ENCODE results near the gene RAB14. TPM values are rescaled to one million over a fixed set of nuclear protein-coding genes. Genes with fewer than 3 reads are reported as not detected.
A peak's percentile ranks its signal among the peaks of the same experiment; 100 is the strongest.
"Not testable (repeated sequence)": the region's sequence is repeated elsewhere in the genome, so short reads cannot be mapped to it uniquely, and the experiment has no call there.

RAB14 gene
- total RNA-seq, 3 donors from 2014 or later: 70.1 to 87.2 (median 76.2) TPM

DNA sequence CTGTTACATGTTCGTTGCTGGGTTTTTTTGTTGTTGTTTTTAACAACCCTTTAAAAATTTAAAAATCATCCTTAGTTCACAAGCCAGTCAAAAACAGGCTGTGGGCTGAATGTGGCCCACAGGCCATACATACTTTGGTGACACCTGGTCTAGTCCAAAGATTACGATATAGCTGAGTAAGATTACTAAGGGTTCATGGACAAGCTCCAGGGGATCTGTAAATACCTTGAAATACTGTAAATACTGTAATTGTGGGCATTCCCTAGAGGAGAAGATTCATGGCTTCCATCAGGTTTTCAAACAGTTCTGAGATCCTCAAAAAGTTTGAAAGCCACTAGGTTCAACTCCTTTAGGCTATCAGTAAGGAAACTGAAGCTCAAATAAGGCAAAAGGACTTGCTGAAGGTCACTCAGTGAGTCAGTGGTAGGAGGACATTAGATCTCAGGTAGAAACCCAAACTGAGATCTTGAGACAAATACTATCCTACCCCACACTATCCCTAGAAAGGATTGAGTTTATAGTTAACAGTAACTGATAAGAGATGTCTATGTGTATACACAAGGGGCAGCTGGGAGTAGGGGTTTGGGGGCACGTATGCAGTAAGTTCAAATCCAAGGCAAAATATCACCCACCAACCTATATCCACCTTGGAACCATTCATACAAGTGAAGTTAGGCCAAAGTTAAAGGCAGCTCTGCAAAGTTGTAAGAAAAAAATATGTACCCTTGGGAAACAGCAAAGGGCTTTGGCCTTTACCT lies 17.8 kb downstream of the RAB14 start:
- TF ChIP-seq, protein P1, sequence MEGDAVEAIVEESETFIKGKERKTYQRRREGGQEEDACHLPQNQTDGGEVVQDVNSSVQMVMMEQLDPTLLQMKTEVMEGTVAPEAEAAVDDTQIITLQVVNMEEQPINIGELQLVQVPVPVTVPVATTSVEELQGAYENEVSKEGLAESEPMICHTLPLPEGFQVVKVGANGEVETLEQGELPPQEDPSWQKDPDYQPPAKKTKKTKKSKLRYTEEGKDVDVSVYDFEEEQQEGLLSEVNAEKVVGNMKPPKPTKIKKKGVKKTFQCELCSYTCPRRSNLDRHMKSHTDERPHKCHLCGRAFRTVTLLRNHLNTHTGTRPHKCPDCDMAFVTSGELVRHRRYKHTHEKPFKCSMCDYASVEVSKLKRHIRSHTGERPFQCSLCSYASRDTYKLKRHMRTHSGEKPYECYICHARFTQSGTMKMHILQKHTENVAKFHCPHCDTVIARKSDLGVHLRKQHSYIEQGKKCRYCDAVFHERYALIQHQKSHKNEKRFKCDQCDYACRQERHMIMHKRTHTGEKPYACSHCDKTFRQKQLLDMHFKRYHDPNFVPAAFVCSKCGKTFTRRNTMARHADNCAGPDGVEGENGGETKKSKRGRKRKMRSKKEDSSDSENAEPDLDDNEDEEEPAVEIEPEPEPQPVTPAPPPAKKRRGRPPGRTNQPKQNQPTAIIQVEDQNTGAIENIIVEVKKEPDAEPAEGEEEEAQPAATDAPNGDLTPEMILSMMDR (IDR thresholded peaks at IDR 0.05): no peak
- Histone ChIP-seq H3K36me3 (ENCODE audit: low read depth) (no peaks in the 10 kb centered on the region), H3K4me3 (no peak overlapping the region), H3K9me3 (no peaks in the 10 kb centered on the region), H3K4me1 (ENCODE audit: low read depth) (peaks cover 4% of the 10 kb centered on the region)
- no peak for ATAC-seq
- intact Hi-C loops (cut with DNase I, micrococcal nuclease): no loop called here
- no peak for DNase-seq

DNA sequence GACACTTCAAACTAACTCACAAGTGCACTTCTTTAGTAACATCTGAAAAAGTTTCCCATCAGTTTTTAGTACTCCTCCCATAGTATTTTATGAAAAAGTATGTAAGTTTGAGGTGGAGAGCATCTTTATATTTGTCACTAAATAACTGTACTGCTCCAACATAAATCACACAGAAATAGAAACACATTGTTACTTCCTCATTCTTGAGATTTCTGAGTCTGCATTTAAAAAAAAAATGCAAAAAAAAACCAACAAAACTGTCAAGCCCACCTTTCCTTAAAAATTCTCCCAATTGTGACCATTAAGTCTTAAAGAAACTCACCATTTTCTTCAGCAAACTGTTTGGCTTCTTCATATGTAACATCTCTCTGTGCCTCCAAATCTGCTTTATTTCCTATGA lies 18.7 kb downstream of the RAB14 start:
- Histone ChIP-seq H3K4me1 (ENCODE audit: low read depth) (peaks cover 4% of the 10 kb centered on the region), H3K36me3 (ENCODE audit: low read depth) (no peaks in the 10 kb centered on the region)
- intact Hi-C loops (cut with DNase I, micrococcal nuclease): no loop called here

DNA sequence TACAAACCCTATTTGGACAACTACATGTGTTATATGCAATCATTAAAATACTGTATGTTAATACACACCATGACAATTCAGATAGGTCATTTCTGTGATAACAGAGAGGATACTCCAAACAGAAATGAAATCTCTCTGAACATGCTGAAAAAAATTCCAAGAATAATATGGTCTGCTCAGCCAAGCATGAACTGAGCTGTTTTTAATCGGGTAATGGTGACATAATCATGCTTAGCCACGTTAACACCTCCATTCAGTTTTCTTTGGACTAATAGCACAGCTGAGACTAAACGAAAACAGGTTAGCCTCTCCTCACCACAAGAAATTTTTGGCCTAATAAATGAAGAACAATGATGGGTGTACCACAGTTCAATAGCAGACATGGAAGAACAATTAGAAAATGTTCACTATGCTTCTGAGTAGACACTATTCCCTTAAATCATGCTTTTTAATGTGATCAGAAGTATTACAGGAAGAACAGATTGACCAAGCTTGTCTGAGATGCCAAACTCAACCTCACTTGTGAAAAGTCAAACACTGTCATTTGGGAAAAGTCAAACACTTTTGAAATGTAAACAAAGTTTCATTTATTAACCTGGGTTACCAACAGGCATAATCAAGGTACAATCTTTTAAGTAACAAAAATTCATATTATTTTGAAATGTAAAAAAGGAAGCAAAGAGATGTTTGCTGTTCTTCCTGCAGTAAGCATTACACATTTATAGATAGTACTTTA lies 19.4 kb downstream of the RAB14 start:
- DNase-seq (no peak), ATAC-seq (no peak)
- intact Hi-C loops (cut with DNase I, micrococcal nuclease): no loop called here
- Histone ChIP-seq H3K36me3 (ENCODE audit: low read depth) (no peaks in the 10 kb centered on the region), H3K4me3 (no peak overlapping the region), H3K9me3 (no peaks in the 10 kb centered on the region), H3K4me1 (ENCODE audit: low read depth) (no peaks in the 10 kb centered on the region)
- TF ChIP-seq, protein P1 (IDR thresholded peaks at IDR 0.05): no peak

More for the DNA sequence above, 18.7 kb downstream of the RAB14 start:
- H3K4me3 ChIP-seq: no peak overlapping the region
- TF ChIP-seq, protein P1 (IDR thresholded peaks at IDR 0.05): no peak
- H3K9me3 ChIP-seq: no peaks in the 10 kb centered on the region
- DNase-seq (no peak), ATAC-seq (no peak)

DNA sequence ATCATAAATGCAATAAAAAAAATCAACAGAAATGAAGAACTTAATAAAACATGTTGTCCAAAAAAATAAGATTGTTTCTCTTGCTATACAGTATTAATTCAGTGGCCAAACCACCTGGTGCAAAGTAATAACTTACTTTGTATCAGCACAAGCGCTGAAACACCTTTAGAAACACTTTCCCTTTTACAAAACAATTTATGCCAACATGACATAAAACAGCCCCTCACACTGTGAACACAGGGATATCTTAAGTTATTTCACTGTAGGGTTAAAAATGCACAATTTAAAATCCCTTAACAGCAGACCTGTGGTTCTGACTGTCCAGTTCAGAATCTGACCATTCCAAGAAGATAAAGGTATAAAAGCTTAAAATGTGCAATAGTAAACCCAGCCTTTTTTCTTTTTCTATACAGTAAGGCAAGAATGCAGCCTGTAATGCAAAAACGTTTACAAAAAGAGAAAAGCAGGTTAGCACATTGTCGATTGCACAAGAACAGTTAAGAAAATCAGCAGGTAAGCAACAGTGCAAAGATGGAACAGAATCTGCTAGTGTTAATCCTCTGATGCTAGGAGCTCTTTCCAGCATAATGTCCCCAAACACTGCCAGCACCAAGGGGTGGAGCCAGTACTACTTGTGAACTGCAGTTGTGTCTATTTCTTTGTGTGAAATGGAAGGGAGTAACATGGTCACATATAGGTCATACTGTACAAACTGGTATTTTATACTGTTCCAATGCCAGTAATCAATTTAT lies 21.6 kb downstream of the RAB14 start:
- no peak overlapping the region for H3K4me3 ChIP-seq
- H3K36me3 ChIP-seq (ENCODE audit: low read depth): no peaks in the 10 kb centered on the region
- TF ChIP-seq, protein P1 (IDR thresholded peaks at IDR 0.05): no peak
- H3K4me1 ChIP-seq (ENCODE audit: low read depth): no peaks in the 10 kb centered on the region
- intact Hi-C loops (cut with DNase I, micrococcal nuclease): no loop called here
- ATAC-seq: no peak
- DNase-seq: no peak
- H3K9me3 ChIP-seq: no peaks in the 10 kb centered on the region

DNA sequence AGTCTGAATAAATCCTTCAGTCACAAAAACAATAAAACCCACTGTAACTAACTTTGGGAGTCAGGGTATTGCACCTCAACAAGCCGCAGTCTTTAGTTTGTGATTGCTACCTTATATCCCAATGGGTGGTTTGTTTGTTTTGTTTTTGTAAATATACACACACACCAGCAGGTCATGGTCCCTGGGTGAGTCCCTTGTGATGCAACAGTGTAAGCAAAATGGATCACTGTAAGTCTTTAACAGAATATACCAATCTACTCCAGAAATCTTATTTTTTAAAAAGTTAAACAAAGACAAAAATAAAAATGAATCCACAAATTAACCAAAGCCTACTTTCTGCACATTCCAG lies 22.3 kb downstream of the RAB14 start:
- intact Hi-C loops (cut with DNase I, micrococcal nuclease); H3K4me3 ChIP-seq; H3K4me1 ChIP-seq (ENCODE audit: low read depth); H3K36me3 ChIP-seq (ENCODE audit: low read depth); H3K9me3 ChIP-seq; DNase-seq: not testable (repeated sequence)
- ATAC-seq: peak; percentile 40
